HepG2 (cell line): ENCODE results near the gene SLX4. TPM values are rescaled to one million over a fixed set of nuclear protein-coding genes. Genes with fewer than 3 reads are reported as not detected.
A peak's percentile ranks its signal among the peaks of the same experiment; 100 is the strongest.

ENCODE experiments used
- ESRRA ChIP-seq: sonication (generic); formaldehyde crosslinking; IDR thresholded peaks from 2 replicates; pipeline ENCODE4 v1.5.1; 2020; ENCODE audit warnings: mild to moderate bottlenecking, low read depth, missing genetic modification reagents
- HOMEZ ChIP-seq: IDR thresholded peaks from 2 replicates; pipeline ENCODE4 v1.6.1; 2016; ENCODE audit warnings: low read depth
- HOXA3 ChIP-seq: sonication (generic); formaldehyde crosslinking; IDR thresholded peaks from 2 replicates; pipeline ENCODE4 v1.5.0; 2020; ENCODE audit warnings: missing genetic modification reagents
- MAX ChIP-seq: IDR thresholded peaks from 2 replicates; pipeline ENCODE4 v1.6.1; 2012; ENCODE audit warnings: inconsistent platforms
- NCOA2 ChIP-seq: sonication (generic); formaldehyde crosslinking; IDR thresholded peaks from 2 replicates; pipeline ENCODE4 v1.8.0; 2022; ENCODE audit warnings: inconsistent platforms
- NR2F1 ChIP-seq, 2 experiments: fragments of 450-650 bp in 1 of 2; formaldehyde crosslinking in 1 of 2; IDR thresholded peaks; 2 replicates each; pipeline versions ENCODE4 v1.5.0 to v1.6.1; 2016 to 2020; ENCODE audit warnings: mild to moderate bottlenecking in 1 of 2, missing compliant biosample characterization in 1 of 2, missing genetic modification reagents in 1 of 2, moderate library complexity in 1 of 2
- PATZ1 ChIP-seq: sonication (generic); formaldehyde crosslinking; IDR thresholded peaks from 2 replicates; pipeline ENCODE4 v1.4.0; 2020; ENCODE audit warnings: missing genetic modification reagents
- TEAD3 ChIP-seq: optimal IDR thresholded peaks from 2 replicates; pipeline ENCODE3; 2016; ENCODE audit warnings: borderline replicate concordance
- ZNF670 ChIP-seq: sonication (generic); formaldehyde crosslinking; IDR thresholded peaks from 2 replicates; pipeline ENCODE4 v1.8.0; 2022; ENCODE audit warnings: mild to moderate bottlenecking, missing genetic modification reagents, borderline replicate concordance
- ZNF678 ChIP-seq: sonication (generic); formaldehyde crosslinking; IDR thresholded peaks from 2 replicates; pipeline ENCODE4 v1.4.0; 2020; ENCODE audit warnings: mild to moderate bottlenecking, missing genetic modification reagents
- polyA plus RNA-seq, 8 experiments: library from polyadenylated mRNA; depleted of rRNA in 3 of 8; stranded (reverse) in 7 of 8; unstranded in 1 of 8; fragments of >200 nt; fragmentation: Illumina TruSeq in 4 of 8; extraction: Trizol in 4 of 8; gene quantifications; 2 replicates each; pipeline versions ENCODE4 v1.2.1 to v1.2.3, GENCODE V29; 2011 to 2016; ENCODE audit warnings: low read depth in 4 of 8, missing spikeins in 1 of 8, mixed read lengths in 1 of 8; ENCODE audit not compliant: insufficient read depth in 1 of 8
- total RNA-seq, 5 experiments: library from RNA; depleted of rRNA; stranded (reverse); fragments of >200 nt; fragmentation: Illumina TruSeq; extraction: Trizol; gene quantifications; 2 replicates each; pipeline ENCODE4 v1.2.3, GENCODE V29; 2016; ENCODE audit warnings: low read depth in 1 of 5

SLX4 gene
- total and polyA plus RNA-seq, 2 of the 13 experiments (the other 11 are each of a cell fraction or from before 2014, with no cell fraction given), result 1.1 to 3.6 TPM

- 0 out of 2 replicates have a peak, but pooled peaks have one; percentile 14 for TF ChIP-seq MAX
- peak; percentile 19 to 36; a peak in 1 of 4 replicates for TF ChIP-seq NR2F1 (CRISPR knock-in tag; IDR thresholded peaks at IDR 0.05)
- TF ChIP-seq NCOA2 (CRISPR knock-in tag), result 0 out of 2 replicates have a peak, but pooled peaks have one; percentile 17
- no peak for TF ChIP-seq HOMEZ
- TF ChIP-seq ZNF678 (CRISPR knock-in tag), result no peak
- peak; percentile 51; the same call in 1 of the 2 replicates for TF ChIP-seq PATZ1 (CRISPR knock-in tag)
- TF ChIP-seq HOXA3, result peak; percentile 37; the same call in 1 of the 2 replicates
- peak; percentile 73 for TF ChIP-seq TEAD3 (CRISPR knock-in tag)
- 0 out of 2 replicates have a peak, but pooled peaks have one; percentile 33 for TF ChIP-seq ESRRA (CRISPR knock-in tag)
- TF ChIP-seq ZNF670 (CRISPR knock-in tag), result 0 out of 2 replicates have a peak, but pooled peaks have one; percentile 17
Measured at GRCh38 chr16:3652373-3653195, 41.2 kb upstream of the SLX4 start (continued).
